Measurements from ENCODE around the gene NEMP1. TPM values are rescaled to one million over a fixed set of nuclear protein-coding genes. Genes with fewer than 3 reads are reported as not detected.

NEMP1 gene
- total RNA-seq, 1 donor from 2014 or later, result 14.1 TPM

DNA sequence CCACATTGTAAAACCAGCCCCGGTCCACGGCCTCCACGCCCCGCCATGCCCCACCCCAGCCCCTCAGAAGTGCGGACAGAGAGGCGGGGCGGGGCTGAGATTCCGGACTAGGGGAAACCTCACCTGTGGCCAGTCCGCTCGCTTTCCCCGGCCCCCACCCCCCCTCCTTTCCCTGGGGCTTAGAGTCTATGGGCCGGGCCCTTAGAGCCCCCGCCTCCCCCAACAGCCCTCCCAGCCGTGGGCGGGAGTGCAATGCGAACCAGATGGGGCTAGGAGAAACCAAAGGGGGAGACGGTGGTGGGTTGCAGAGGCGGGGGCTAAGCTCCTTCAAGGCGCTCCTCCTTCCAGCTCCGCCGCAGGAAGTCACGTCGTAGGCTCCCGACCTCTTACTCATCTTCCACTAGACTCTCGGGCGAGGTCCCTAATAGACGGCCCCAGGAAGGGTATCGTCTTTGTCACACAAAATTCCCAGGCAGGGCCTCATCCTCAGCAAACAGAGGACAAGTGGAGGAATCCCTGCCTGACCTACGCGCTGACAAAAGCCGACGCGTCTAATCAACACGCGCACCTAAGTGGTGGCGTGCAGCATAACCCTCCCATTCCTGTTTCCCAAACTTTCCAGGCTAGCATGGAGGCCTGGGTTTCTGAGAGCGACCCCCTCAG lies 9.2 kb upstream of the NEMP1 start:
- peak; percentile 97 for DNase-seq
- ATAC-seq, result peak; percentile 65
- Histone ChIP-seq H3K4me3 (peak overlapping the region; percentile 63), H3K27ac (peak overlapping the region; percentile 99), H3K4me1 (peaks cover 31% of the 10 kb centered on the region), H3K36me3 (peaks cover 20% of the 10 kb centered on the region), H3K9me3 (no peaks in the 10 kb centered on the region), H3K27me3 (no peaks in the 10 kb centered on the region)
- intact Hi-C loops (cut with DNase I), result no loop called here
- TF ChIP-seq, protein P1, sequence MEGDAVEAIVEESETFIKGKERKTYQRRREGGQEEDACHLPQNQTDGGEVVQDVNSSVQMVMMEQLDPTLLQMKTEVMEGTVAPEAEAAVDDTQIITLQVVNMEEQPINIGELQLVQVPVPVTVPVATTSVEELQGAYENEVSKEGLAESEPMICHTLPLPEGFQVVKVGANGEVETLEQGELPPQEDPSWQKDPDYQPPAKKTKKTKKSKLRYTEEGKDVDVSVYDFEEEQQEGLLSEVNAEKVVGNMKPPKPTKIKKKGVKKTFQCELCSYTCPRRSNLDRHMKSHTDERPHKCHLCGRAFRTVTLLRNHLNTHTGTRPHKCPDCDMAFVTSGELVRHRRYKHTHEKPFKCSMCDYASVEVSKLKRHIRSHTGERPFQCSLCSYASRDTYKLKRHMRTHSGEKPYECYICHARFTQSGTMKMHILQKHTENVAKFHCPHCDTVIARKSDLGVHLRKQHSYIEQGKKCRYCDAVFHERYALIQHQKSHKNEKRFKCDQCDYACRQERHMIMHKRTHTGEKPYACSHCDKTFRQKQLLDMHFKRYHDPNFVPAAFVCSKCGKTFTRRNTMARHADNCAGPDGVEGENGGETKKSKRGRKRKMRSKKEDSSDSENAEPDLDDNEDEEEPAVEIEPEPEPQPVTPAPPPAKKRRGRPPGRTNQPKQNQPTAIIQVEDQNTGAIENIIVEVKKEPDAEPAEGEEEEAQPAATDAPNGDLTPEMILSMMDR (IDR thresholded peaks at IDR 0.05), result no peak

DNA sequence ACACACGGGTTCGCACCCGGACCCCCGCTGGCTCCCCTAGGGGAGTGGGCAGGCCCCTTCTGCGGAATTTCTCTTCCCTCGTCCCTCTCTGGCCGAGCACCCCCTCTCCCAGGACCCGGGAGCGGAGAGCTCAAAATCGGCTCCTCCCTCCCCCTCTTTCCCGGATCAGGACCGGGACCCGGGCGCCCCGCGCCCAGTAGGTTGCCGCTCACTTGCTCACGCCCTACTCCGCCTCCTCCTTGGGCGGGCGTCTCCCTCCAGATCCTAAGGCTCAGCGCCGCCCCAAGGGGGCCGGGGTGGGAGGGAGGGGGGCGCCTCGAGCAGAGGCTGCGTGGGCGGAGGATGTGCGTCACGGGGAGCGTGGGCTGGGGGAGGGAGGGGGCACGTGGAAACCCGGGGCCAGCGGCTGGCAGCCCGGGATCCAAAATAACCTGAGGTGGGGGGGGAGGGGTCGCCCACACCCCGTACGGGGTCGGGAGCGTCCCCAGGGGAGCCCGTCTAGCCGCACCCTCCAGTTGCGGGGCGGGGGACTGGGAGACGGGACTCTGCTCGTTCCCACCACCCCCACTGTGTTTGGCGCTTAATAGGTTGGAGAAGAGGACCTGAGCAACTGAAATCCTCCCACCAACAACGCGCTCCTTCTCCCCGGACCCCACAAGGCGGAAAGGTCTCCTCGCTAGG lies 8.6 kb upstream of the NEMP1 start:
- no peaks in the 10 kb centered on the region for H3K9me3 ChIP-seq
- H3K4me3 ChIP-seq, result peak overlapping the region; percentile 63
- H3K27me3 ChIP-seq, result no peaks in the 10 kb centered on the region
- peaks cover 29% of the 10 kb centered on the region for H3K4me1 ChIP-seq
- peak overlapping the region; percentile 99 for H3K27ac ChIP-seq
- DNase-seq, result peak; percentile 97
- peak; percentile 71 for ATAC-seq
- peaks cover 13% of the 10 kb centered on the region for H3K36me3 ChIP-seq
- intact Hi-C loops (cut with DNase I), result no loop called here
- TF ChIP-seq, protein P1 (IDR thresholded peaks at IDR 0.05), result no peak

DNA sequence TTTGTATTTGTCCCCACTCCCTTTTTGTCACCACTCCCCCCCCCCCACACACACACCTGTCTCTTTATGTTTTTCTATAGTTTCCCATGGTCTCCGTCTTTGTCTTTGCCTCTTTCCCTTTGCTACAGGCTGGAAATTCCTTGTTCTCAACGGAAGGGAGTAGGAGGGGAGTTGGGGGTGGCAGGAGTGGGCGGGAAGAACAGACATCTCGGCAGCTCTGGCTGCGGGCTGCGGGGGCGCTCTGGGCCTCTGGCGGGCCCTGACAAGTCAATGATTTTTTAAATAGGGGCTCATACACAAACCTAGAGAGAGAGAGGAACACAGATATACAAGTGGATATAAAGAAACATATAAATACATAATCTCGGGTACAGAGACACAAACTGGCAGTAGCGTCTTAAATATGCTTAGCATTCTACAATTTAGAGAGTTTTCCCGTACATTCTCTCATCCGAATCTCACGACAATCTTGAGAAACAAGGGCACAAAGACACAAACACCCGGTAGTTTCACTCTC lies 8.0 kb upstream of the NEMP1 start:
- TF ChIP-seq, protein P1 (IDR thresholded peaks at IDR 0.05), result peak; percentile 52
- no peaks in the 10 kb centered on the region for H3K9me3 ChIP-seq
- no peaks in the 10 kb centered on the region for H3K27me3 ChIP-seq
- H3K4me1 ChIP-seq, result peaks cover 24% of the 10 kb centered on the region
- H3K27ac ChIP-seq, result peak overlapping the region; percentile 99
- peak overlapping the region; percentile 63 for H3K4me3 ChIP-seq
- ATAC-seq (no peak), DNase-seq (peak; percentile 87)
- intact Hi-C loops (cut with DNase I), result no loop called here
- H3K36me3 ChIP-seq, result peaks cover 7% of the 10 kb centered on the region

DNA sequence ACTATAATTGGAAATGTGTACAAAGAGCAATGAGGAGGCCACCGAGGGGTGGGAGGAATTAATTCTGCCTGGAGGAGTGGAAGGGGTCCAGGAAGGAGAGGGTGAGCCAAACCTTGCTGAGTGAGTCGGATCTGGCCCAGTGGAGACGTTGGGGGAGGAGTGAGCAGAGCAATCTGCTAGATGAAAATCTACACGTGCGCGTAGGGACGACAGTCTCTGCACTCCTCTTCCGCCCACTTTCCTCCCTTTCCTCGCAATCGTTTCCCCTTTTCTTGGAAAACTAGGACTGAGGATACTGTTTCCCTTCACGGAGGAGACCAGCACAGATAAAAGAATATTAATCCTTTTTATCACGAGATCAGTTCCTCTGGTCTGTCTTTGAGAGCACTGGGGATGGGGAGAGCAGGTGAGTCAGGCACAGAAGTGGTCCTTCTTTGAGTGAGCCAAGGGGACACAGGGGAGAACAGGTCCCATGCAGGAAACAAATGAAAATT lies 7.5 kb upstream of the NEMP1 start:
- H3K9me3 ChIP-seq, result no peaks in the 10 kb centered on the region
- ATAC-seq (no peak), DNase-seq (no peak)
- H3K27me3 ChIP-seq, result no peaks in the 10 kb centered on the region
- TF ChIP-seq, protein P1 (IDR thresholded peaks at IDR 0.05), result no peak
- peak overlapping the region; percentile 99 for H3K27ac ChIP-seq
- peak overlapping the region; percentile 63 for H3K4me3 ChIP-seq
- intact Hi-C loops (cut with DNase I), result no loop called here
- H3K4me1 ChIP-seq, result peaks cover 19% of the 10 kb centered on the region
- peaks cover 2% of the 10 kb centered on the region for H3K36me3 ChIP-seq

DNA sequence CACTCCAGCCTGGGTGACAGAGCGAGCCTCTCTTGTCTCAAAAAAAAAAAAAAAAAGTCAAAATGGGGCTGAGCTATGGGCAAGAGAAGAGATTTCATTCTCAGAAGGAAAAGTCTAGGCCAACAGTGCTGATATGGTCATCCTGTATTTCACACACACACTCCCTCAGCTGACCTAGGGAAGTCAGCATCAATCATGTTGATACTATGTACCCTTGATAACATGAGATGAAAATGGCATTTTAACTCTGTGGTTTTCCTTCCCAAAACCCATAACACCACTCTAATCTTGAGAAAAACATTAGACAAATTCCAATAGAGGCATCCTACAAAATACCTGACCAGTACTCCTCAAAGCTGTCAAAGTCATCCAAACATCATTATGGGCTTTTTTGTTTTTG lies 2.3 kb upstream of the NEMP1 start:
- Histone ChIP-seq H3K27me3 (no peaks in the 10 kb centered on the region), H3K9me3 (no peaks in the 10 kb centered on the region), H3K4me3 (no peak overlapping the region), H3K27ac (no peak overlapping the region), H3K4me1 (peaks cover 16% of the 10 kb centered on the region), H3K36me3 (no peaks in the 10 kb centered on the region)
- ATAC-seq (no peak), DNase-seq (no peak)
- intact Hi-C loops (cut with DNase I), result no loop called here
- TF ChIP-seq, protein P1 (IDR thresholded peaks at IDR 0.05), result no peak

Measured in upper lobe of right lung (tissue), 1 donor.